ENCODE results near the gene BPI.

- TF ChIP-seq CTCF (IDR thresholded peaks at IDR 0.05) (no peak), POLR2AphosphoS5 (IDR thresholded peaks at IDR 0.05; ENCODE audit: low read depth, low read length) (no peak), SIN3A (IDR thresholded peaks at IDR 0.05; ENCODE audit: borderline replicate concordance, insufficient read depth, low read depth, low read length) (no peak), TCF7L2 (IDR thresholded peaks at IDR 0.05; ENCODE audit: low read depth, low read length) (no peak)
Measured at GRCh38 chr20:38354227-38354626, 50.3 kb downstream of the BPI start.

All from Panc1 (cell line).